NCI-H2107 treated with DMSO at 0.1 percent for 48 hours (cell line): Measurements from ENCODE around the gene JAKMIP3.

Source experiments
- DNase-seq: peaks from one replicate; lab custom pipeline; 2025; ENCODE audit not compliant: unreplicated experiment; lab: John Stamatoyannopoulos, UW

JAKMIP3 gene

DNA sequence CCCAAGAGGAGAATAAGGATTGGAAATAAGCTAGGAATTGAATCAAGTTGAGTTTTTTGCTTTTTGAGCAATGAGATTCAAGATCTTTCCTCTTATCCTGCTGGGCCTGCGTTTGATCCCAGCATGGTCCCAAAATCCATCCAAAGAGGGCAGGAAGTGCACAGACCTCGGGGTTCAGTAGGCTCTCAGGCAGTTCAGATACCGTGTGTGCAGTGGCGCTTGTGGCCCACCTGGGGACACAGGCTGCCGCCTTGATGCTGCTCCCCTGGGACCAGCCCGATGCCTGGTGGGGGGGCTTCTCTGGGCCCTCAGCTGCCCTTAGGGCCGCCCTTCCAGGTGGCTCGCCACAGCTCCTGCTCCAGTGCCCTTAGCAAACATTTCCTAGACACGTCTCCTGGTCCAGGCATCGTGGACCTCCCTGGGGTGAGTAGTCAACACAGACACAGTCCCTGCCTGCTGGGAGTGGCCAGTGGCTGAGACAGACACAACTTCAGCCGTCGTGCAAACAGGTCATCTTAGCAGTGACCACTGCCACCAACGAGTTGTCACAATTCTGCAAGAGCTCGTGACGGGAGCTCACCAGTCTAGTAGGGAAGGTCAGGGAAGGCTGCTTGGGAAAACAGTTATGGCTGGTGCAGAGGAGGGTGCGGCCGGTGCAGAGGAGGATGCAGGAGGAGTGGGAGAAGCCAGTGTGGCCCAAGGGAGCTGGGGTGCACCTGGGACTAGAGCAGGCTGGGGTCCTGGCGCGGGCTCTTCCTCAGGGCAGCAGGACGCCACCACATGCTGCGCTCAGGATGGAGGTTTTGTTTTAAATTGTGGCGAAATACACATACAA, 21.7 kb upstream of the JAKMIP3 start:
- no peak for DNase-seq

DNA sequence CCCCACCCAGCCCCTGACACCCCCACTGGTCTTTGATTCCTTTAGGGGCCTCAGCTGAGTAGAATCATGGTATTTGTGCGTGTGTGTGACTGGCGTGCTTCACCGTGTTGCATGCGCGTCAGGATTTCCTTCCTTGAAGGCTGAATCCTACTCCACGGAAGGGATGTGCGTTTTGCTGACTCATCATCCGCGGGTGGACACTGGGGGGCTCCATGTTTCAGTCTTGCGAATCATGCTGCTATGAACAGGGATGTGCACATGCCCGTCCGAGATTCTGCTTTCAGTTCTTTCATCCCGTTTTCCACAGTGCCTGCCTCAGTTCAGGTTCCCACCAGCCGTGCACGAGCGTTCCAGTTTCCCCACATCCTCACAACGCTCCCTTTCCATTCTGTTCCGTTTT, 20.9 kb upstream of the JAKMIP3 start:
- no peak for DNase-seq

DNA sequence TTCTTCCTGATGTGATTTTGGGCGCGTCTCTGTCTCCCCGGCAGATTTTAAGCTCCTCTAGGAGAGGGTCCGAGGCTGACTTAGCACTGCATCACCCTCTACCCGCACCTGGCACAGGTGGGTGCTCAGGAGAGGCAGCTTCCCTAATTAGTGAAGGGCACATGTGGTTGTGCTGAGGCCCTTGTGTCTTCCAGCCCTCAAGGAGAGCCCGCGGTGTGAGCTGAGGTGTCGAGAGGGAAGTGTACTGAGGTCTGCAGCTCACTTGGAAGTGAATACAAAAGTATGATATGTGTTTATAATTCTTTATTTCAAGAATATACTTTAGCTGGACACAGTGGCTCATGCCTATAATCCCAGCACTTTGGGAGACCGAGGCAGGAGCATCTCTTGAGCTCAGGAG, 20.4 kb upstream of the JAKMIP3 start:
- DNase-seq: no peak

DNA sequence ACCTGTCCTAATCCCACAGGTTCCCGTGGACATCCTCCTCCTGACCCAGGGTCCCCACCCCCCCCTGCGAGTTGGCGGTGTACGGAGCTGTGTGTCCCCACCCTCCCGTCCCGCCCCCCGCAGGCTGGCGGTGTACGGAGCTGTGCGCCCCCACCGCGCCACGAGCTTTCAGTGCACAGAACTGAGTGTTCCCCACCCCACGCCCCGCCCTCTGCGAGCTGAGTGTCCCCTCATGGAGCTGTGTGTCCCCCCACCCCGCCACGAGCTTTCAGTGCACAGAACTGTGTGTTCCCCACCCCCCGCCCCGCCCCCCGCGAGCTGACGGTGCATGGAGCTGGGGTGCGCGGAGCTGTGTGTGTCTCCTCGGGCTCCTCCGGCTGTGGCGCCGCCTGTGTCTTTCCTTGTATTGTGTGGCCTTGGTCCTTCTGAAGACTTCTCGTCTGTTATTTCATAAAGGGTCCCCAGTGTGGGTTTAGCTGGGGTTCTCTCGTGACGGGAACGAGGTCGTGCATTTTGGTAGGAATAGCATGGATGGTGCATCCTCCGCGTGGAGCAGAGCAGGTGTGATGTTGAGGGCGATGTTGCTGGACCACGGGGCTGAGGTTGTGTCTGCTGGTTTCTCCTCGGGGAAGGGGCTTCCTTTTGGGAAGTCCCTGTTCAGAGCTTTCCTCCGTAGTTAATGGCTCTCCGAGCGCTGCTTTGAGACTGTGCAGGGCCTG, 18.0 kb upstream of the JAKMIP3 start:
- no peak for DNase-seq

DNA sequence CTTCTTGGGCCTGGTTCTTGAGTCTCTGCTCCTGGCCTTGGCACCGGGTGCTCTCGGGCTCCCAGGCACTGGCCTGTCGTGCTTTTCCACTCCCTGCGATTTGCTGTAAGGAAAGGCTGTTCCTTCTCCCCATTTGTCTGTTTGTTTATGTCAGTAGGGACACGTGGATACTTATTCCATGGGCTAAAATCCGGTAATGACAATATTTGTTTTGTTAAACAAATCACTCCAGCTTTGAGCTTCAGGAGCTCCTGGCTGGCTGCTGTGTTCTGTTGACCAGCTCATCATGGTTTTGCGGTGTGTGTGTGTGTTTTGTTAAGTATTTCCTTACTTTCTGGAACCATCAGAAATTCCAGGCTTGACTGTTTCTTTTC, 17.5 kb upstream of the JAKMIP3 start:
- DNase-seq: no peak

DNA sequence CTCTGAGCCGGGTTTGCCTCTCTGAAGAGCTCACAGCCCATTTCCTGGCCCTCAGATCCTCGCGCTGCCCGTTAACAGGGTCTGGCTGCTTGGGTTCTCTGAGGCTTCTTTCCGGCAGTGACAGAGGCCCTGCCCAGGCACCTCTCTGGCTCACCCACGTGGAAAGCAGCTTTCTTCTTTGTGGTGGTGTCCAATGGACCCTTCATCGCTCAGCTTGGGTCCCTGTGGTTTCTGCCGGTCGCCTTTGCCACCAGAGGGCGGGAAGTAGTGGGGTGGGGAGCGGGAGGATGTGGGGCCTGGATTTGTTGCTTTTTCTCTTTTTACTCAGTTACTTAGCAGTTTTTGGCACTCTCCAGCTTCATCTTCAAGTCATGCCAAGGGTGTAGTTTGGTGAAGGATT, 15.6 kb upstream of the JAKMIP3 start:
- DNase-seq: no peak

DNA sequence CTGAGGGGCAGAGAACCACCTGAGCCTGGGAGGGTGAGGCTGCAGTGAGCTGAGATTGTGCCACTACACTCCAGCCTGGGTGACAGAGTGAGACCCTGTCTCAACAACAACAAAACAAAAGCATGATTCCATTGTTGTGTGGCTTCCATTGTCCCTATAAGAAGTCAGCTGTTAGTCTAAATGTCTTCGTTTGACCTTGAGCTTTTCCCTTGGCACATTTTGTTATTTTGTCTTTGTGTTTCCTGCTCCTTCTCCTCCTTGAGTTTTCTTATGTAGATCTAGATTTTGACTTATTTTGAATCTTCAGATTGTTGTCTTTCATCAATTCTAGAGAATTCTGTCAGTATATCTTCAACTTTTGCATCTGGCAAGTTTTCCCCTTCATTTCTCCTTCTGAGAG, 13.6 kb upstream of the JAKMIP3 start:
- no peak for DNase-seq

DNA sequence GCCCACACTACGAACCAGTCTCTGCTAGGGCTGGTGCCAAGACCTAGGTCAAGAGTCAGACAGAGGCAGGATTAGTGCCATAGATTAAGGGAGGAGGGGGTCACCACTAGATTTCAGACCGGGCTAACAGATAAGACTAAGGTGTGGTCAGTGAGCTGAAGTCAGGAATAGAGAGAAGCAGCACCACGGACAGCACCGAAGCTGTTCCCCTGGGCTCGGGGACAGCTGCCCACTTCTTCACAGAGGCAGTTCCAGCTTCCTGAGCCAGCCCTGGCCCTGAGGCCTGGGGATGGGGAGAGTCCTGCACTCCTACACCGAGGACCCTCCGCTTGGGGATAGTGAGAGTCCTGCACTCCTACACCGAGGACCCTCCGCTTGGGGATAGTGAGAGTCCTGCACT, 11.2 kb upstream of the JAKMIP3 start:
- no peak for DNase-seq

DNA sequence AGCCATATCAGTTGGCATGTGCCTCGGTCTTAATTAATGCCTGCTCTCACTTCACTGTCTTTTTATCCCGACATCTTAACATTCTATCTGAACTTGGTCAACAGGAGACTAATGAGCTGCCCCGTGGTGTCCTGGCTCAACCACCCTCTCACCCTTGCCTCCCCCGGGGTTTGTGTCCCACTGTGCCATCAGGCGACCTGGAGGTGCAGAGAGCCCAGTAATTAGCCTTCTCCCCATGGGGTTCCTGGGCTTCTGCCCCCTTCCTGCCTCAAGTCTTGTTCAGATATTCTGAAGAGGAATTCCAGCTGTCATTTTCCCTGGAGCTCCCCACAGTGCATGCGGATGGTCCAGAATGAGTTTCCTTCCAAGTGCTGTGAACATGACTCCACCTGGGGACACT, 10.1 kb upstream of the JAKMIP3 start:
- no peak for DNase-seq

DNA sequence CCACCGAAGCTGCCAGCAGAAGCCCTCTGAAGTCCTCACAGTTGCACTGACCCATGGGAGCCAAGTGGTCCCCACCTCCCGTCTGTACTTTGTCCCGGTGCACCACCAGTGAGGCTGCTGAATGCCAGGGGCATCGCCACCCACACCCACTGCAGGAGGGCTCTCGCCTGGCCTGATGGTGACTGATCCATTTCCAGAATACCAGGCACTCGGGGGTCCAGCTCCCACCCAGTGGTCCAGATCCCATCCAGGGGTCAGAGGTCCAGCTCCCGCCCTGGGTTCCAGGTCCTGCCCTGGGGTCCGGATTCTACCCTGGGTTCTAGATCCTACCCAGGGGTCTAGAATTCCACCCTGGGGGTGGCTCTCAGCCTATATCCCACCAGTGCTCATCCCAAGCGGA, 9.1 kb upstream of the JAKMIP3 start:
- no peak for DNase-seq

DNA sequence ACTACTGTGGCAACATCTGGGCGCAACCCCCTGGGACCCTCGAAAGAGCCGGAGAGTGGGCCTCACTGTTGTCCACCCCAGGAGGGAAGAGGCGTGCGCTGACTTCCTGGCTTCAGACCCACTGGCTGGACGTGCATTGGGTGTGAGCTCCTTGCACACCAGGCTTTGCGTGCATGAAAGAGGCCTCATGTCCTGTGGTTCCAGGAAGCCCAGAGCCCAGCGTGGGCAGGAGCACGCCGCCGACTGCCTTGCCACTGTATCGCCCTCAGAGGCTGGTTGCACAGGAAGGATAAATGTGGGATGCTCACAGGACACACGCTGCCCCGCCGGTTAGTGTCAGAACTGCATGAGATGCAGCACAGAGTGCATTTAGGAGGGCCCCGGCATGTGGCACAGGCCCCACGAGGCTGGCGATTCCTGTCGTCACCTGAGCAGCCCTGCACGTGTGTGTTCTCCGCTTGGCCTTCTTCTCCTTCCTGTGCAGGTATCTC, 8.5 kb upstream of the JAKMIP3 start:
- DNase-seq: no peak

DNA sequence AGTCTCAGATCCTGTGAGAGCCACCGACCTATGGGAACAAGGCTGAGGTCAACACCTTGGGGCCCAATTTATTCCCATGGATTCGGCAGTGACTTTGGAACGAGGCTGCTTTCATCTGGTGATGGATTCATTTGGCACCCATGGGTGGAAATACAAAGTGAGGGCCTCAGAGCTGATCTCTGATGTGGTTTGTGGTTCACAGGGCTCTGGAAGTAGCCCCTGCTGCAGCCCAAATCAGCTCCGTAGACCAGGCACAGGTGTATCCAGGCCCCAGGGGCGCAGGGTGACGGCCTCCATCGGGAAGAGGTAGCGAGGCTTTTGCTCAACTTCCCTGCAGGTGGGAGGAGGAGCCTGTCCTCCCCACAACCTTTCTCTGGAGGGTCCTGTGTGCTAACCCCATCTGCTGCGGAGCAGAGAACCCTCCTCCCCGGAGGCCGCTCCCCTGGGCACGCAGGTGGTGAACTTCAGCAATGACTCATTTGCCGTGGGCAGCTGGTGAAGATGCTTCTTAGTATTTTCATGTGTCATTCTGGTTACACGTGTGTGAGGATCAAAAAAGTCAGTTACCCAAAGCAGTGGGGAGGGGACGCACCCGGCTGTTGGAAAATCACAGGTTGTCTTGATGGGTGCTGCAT, 7.5 kb upstream of the JAKMIP3 start:
- no peak for DNase-seq

DNA sequence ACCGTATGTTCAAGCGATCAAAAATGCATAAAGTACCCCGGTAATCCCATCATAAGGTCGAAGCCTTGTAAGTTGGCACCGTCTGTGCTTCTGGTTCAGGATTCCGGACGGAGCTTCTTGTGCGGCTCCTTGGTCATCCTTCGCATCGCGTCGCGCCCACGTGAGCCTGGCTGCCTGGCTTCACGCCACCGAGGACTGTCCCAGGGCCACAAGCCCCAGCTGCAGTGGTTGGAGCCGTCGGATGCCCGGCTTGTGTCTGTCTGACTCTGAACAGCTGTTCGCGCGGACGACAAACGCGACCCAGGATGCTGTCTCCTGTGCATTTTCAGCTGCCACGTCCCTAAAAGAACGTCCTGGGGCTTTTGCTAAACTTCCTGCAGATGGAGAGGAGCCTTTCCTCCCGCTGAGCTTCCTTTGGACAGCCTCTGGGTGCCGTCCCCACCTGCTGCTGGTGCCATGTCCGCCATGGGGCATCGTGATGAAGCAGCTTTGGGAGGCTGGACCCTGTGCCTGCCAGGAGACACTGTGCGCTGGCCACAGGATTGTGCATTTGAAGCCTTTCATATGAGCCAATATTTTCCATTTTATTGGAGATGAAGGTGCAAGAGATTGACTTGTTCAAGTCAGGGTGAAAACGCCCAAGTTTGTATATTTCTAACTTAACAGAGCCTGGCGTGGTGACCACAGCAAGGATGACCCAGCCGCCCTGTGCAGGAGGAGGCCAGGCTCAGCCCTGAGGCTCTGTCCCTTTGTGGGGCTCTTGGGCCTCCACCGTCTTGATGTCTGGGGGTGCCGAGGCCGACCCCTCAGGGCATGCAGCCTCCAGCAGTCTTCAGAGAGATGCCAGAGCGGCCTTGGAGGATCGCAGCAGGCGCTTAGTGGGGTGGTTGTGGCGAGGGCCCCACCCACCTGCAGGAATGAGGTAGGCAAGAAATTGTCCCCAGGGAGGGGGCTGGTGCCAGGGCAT, 6.7 kb upstream of the JAKMIP3 start:
- DNase-seq: no peak

DNA sequence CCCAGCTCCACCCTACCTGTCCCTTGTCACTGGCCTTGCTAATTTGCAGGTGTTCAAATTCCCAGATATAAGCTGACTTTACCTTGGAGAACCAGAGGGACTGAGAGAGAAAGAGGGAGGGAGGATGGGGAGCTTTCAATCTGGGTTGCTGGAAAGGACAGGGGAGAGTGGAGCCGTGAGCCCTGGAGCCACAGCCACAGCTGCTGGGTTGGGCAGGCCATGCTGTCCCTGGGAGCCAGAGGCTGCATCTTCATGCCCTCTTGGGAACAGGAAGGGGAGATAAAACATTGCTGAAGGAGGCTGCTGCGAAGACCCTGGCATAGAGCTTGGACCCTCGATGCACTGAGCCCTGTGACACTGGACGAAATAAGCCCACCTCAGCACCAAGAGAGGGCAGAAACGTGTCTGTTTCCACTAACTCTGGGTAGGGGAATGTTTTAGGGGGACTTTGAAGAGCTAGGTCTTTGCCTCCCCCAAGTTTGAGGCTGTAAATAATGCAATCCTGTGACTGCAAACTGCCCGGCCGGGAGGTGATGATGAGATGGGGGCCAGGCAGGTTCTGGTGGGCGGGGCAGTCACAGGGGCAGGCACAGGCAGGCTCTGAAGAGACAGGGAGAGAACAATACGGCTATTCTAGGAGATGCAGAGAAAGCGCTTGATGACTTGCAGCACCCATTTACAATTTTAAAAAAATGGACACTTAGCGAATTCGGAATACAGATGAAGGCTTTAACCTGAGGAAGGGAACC, 5.8 kb upstream of the JAKMIP3 start:
- no peak for DNase-seq

DNA sequence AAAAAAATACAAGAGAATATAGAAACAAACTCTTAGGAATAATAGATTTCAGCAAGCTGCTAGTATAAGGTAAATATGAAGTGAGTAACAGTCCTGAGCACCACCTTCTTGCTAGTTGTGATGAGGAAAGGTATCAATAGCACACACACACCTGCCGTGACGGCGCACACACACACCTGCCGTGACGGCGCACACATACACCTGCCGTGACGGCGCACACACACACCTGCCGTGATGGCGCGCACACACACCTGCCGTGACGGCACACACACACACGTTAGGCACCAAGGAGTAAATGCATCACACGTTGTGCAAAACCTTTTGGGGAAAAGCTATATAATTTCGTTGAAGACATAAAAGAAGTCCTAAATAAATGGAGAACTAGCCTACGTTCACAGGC, 4.7 kb upstream of the JAKMIP3 start:
- DNase-seq: no peak

DNA sequence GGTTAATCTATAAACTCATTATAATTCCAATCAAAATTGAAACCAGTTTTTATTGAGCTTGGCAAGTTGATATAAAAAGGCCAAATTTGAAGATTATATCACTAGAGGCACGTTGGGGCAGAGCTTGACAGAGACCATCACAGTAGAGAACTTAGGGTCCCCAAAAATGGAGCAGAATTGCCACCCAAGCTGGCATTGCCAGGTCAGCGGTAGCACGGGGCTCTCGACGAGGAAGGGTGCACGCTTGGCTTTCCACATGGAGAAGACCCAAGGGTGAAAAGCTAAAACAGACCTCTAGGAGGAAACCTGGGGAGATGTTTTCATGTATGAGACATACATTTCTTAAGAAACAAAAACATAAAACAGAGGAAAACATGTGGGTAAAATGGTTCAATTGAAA, 4.3 kb upstream of the JAKMIP3 start:
- DNase-seq: no peak

DNA sequence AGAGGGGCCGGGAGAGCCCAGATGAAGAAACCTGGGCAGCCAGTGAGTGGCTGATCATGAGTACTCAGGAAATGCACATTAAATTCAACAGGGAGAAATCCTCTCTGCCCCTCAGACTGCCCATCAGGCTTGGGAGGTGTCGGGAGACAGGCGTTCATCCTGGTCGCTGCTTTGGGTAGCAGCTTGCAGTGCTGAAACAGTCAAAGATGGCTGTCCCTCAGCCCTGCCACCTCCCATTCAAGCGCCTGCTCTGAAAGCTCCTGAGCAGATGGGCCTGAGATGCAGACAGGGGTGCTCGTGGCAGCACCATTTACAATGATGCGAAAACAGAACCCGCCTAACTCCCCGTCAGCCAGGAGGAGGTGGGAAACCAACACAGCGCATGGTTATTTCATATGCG, 3.6 kb upstream of the JAKMIP3 start:
- no peak for DNase-seq

DNA sequence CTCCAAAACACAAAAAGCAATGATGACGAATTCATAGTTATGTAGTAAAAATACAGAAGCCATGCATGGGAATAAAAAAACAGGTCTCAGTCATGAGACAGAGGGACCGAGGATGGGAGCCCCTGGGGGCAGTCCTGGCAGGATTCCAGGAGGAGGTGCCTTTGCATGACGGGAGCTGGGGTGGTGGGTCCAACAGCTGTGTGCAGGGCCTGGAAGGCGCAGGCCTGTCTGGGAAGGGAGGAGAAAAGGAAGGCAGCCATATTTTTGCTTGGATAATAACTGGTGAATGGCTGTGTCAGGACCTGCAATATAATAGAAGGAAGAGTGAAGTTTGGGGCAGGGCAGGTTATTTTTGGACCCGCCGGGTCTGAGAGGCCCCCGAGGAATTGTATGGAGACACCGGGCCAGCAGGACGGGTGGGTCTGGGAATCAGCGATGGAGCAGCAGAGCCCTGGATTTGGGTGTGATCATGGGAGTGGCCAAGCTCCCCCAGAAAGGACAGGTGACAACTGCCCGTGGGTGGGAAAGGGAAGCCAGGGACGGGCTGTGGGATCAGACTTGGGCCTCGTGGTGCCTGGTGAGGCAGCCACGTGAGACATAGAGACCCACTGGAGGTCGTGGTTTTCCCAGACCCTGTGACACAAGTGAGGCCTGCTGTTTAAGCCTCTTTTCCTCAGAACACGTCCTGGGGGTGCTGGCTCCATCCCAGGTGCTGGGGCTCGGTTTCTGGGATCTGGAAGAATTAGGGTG, 2.9 kb upstream of the JAKMIP3 start:
- no peak for DNase-seq

DNA sequence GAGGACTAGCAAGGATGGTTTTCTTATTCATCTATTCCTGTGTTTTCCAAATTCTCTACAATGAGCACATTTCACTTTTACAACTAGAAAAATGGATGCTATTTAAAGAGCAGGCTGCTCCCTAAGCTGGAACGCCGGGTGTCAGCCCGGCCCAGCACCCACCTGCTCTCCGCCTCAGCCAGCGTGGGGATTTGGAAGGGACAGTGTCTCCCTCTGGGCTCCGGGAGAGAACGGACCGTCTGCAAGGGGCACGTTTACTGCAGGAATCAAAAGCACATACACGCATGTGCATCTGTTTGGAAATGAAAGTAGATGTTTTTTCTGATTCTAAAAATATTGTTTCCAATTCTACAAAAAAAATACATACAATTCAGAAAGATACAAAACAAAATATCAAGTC, 2.3 kb upstream of the JAKMIP3 start:
- no peak for DNase-seq
